HuH-7 (cell line): ENCODE results near the gene PPM1D.

ENCODE experiments used
- DNase-seq: peaks from one replicate; pipeline ENCODE4 v3.0.0; 2011; ENCODE audit warnings: low spot score

The PPM1D gene

GRCh38 chr17:60618854-60619526 lies 19.0 kb downstream of the PPM1D start:
- no peak for DNase-seq

GRCh38 chr17:60622961-60623360 lies 23.0 kb downstream of the PPM1D start:
- DNase-seq: no peak

- DNase-seq: no peak
These were observed 23.4 kb downstream of the PPM1D start for GRCh38 chr17:60623415-60623814.

- no peak for DNase-seq
These were observed 27.1 kb downstream of the PPM1D start for GRCh38 chr17:60627124-60627523.

- no peak for DNase-seq
These were observed 28.4 kb downstream of the PPM1D start for GRCh38 chr17:60628252-60628889.

- no peak for DNase-seq
These were observed 29.1 kb downstream of the PPM1D start for GRCh38 chr17:60629120-60629519.

GRCh38 chr17:60630352-60630751 lies 30.4 kb downstream of the PPM1D start:
- no peak for DNase-seq

- DNase-seq: no peak
These were observed 31.1 kb downstream of the PPM1D start for GRCh38 chr17:60631119-60631518.

- DNase-seq: no peak
These were observed 37.7 kb downstream of the PPM1D start for GRCh38 chr17:60637683-60638082.

- no peak for DNase-seq
These were observed 39.0 kb downstream of the PPM1D start for GRCh38 chr17:60639019-60639330.

- DNase-seq: peak; percentile 5
These were observed 40.5 kb downstream of the PPM1D start for GRCh38 chr17:60640503-60640902.

GRCh38 chr17:60641126-60641525 lies 41.1 kb downstream of the PPM1D start:
- no peak for DNase-seq

GRCh38 chr17:60641810-60642220 lies 41.8 kb downstream of the PPM1D start:
- peak; percentile 64 for DNase-seq

- DNase-seq: no peak
These were observed 46.0 kb downstream of the PPM1D start for GRCh38 chr17:60645918-60646523.

- DNase-seq: no peak
These were observed 46.7 kb downstream of the PPM1D start for GRCh38 chr17:60646701-60647100.

- no peak for DNase-seq
These were observed 47.7 kb downstream of the PPM1D start for GRCh38 chr17:60647705-60648104.

GRCh38 chr17:60652454-60653247 lies 52.7 kb downstream of the PPM1D start:
- DNase-seq: no peak

- no peak for DNase-seq
These were observed 53.6 kb downstream of the PPM1D start for GRCh38 chr17:60653569-60653968.

- DNase-seq: no peak
These were observed 56.5 kb downstream of the PPM1D start for GRCh38 chr17:60656499-60656898.

GRCh38 chr17:60659156-60659555 lies 59.2 kb downstream of the PPM1D start:
- DNase-seq: no peak

GRCh38 chr17:60661489-60661888 lies 61.5 kb downstream of the PPM1D start:
- no peak for DNase-seq

GRCh38 chr17:60664022-60664421 lies 64.0 kb downstream of the PPM1D start:
- DNase-seq: no peak

GRCh38 chr17:60665602-60666001 lies 65.6 kb downstream of the PPM1D start:
- no peak for DNase-seq
